Activated CD4-positive, alpha-beta T cell treated with anti-CD3 and anti-CD28 coated beads, Interleukin-2, amount 50 U/mL, for 1 hour (primary cell): ENCODE data around the gene TCEA3.

Experiments
- DNase-seq: peaks from one replicate; pipeline ENCODE4 v3.0.0-alpha.2; 2020

TCEA3 gene

DNA sequence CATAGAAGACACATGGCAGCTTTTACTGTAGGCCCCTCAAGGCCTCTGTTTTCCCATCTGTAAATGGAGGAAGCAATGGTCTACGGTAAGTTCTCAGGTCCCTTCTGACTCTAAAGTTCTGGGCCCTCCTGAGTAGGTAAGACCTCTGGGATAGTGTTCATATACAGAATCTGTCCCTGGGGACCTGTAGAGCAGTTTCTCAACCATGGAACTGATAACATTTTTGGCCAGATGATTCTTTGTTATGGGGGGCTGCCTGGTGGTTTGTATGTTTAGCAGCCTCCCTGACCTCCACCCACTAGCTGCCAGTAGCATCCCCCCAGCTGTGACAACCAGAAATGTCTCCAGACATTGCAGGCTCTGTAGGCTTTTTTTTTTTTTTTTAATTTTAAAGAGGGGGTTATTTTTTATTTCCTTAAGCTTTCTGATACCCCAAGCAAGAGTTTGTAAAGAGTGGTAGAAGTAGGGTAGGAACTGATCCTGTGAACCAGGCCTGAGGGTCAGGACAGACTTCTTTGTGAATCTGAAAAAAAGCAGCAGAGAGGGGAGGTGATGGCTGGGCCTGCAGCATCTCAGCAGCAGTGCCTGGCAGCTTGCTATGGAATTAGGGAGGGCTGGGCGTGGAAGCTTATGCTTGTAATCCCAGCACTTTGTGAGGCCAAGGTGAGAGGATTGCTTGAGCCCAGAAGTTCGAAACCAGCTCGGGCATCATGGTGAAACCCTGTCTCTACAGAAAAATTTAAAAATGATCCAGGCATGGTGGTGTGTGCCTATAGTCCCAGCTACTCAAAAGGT, 20.2 kb upstream of the TCEA3 start:
- DNase-seq, result no peak

DNA sequence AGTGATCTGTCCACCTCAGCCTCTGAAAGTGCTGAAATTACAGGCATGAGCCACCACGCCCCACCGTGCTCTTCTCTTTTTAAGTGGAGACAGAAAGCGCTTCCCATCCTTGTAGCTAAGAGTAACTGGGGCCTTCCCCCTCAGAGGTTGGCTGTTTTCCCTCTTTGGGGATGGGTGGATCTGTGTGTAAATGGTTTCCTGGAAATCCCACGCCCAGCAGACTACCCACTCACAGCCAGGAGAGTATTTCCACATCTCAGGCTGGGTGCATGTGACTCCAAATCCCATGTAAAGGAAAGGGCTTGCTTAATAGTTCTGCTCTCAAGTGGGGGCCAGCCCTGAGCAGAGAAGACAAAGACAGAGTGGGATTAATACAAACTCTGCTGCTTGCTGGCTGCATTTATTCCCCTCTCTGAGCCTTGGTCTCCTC, 19.6 kb upstream of the TCEA3 start:
- no peak for DNase-seq

DNA sequence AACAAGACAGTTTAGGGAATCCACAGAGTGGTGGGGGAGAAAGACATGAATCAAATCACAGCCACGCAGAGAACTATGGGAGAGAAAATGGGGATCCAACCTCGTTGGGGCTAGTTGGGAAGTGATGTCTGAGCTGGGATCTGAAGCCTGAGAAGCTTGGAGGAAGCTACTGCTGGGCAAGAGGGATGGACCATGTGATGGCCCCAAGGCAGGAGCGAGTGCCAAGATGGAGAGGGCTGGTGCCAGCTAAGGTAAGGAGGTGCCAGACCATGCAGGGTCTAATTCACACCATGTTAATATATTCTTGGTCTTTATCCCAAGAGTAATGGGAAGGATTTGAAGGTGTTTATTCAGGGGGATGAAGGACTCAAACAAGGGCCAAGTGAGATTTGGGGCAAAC, 18.2 kb upstream of the TCEA3 start:
- no peak for DNase-seq

DNA sequence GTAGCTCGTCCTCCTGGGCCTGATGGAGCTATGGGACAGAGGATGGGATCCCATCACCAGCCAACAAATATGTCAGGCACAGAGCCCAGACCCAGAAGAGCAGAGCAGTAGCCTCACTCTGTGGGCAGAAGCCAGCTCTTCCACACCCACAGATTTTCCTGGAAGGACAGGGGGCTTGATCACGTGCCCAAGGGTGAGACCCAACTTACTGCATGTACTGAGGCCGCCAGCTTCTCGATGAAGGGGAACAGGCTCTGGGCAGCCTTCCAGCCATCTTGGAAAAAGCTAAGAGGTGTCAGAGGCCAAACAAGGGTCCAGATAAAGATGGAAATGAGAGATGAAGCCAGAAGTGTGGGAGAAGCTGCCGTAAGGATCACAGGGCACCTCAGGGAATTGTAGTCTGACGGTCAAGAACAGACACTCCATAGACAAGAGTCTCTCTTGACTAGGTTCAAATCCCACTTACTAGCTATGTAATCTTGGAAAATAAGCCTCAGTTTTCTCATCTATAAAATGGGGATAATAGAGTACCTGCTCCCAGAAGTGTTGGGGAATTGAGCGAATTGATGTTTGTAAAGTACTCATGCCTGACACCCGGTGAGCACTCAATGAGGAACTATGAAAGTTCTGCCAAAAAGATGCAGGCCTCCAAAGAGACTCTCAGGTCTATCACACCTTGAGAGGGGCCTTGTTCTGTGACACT, 17.0 kb upstream of the TCEA3 start:
- DNase-seq, result no peak

DNA sequence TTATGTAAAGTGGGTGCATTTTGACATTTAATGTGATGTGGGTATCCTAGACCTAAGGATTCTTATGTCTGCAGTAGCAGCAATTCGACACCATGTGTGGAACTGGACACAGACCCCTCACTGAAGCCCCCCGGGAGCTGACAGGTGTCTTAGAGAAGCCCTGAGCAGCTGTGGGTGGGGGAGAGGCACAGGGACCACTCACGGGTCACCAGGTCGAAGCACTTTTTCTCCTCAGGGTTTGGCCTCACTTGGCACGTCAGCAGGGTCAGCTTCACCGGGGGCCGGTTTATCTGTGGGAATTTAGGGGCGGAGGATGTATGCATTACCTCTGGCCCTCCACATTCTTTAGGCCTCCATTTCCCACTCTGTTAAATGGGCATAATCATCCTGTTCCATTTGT, 14.0 kb upstream of the TCEA3 start:
- no peak for DNase-seq

DNA sequence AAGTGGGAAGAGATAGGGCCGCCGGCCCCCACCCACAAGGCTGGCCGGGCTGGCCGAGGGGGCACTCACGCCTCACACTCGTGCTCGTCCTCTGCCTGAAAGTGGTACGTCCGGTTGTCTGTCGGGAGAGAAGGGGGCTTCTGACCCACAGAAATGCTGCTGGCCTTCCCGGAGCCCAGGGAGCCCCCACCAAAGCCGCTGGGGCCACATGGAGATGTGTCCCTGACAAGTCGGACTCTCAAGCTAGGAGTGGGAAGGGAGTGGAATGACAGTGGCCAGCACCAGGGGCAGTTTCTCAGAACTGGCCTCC, 12.8 kb upstream of the TCEA3 start:
- DNase-seq, result no peak

DNA sequence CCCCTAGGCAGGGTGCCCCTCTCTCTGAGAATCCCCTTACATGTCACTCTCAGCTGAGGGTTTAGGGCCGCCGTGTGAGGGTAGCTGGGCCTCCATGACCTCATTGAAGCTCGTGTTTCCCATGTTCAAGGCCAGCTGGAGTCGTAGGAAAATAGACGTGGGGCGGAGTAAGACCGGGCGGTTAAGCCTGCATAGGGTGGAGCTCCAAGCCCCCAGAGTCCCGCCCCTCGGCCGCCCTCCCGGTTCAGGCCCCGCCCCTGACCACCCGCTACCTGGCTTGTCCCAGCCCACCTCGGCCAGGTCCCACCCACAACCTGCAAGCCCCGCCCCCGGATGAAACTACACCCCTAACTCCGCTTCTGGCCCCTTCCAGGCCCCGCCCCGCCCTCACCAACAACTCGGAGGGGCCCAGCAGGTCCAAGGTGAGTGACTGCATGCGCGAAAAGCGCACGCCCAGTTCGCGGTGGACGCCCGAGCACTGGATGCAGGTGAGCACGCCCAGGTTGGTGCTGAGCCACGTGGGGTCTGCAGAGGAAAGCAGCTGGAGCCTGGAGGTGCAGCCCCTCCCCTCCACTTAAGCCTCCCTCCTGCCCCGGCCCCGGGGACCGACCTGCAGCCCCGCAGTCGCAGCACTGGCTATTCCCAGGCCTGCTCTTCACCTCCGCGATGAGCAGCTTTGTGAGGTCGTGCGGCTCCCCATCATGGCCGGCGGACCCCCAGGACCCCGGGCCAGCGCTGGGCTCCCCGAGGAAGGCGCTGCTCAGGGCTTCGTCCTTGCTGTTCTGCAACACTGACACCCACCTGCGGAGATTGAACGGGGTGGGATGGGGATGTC, 12.2 kb upstream of the TCEA3 start:
- peak; percentile 20 for DNase-seq

DNA sequence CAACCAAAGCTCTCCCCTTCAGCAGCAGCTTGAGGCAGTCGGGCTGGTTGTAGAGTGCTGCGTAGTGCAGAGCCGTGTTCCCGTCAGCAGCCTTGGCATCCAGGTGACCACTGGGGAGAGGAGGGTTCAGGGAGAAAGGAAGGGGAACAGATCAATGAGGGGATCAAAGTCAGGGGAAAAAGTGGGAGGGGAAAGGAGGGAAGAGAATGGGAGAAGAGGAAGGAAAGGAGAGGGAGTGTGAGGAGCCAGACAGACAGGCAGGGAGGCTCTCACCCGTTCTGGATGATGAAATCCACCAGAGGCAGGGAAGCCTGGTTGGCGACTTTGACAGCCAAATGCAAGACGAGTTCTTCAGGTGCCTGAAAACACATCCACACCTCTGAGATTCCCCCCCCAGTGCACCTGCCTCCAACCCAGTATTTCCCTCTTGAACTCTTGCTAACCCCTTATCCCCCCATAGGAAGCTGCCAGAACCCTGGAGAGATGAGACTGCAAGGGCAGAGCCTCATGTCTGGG, 9.8 kb upstream of the TCEA3 start:
- DNase-seq, result no peak

DNA sequence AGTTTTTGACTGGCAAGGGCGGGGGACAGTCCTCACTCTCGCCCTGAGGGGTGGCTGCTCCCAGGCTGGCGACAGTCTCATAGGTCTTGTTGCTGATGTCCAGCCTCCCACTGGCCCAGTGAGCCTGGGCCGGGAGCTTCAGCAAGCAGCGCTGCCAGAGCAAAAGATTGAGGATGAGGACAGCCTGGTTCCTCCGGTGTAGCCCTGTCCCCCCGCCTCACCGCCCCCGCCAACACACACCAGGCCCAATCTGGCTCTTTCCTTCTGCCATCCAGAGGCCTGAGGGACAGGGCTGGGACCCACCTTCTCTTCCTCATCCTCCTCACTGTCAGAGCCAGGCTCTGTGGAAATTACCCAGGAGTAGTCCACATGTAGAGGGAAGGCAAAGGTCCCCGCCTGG, 8.6 kb upstream of the TCEA3 start:
- DNase-seq, result no peak

DNA sequence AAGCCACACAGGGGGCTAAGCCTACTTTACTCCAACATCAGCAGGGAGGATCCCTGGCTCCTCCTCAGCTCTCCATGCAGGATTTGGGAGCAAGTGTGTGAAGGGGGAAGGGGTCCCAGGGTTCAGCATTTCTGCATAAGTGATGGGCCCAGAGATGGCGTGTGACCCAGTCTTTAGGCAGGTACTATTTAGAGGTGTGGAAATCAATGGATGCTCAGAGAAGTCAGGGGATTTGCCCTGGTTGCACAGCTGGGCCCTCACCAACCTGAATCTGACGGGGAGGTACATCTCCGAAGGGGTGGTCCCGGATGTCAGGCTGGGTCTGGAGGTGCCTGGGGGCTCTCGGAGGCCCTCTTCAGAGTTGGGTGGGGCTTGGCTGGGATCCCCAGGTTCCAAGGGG, 6.9 kb upstream of the TCEA3 start:
- DNase-seq, result no peak

DNA sequence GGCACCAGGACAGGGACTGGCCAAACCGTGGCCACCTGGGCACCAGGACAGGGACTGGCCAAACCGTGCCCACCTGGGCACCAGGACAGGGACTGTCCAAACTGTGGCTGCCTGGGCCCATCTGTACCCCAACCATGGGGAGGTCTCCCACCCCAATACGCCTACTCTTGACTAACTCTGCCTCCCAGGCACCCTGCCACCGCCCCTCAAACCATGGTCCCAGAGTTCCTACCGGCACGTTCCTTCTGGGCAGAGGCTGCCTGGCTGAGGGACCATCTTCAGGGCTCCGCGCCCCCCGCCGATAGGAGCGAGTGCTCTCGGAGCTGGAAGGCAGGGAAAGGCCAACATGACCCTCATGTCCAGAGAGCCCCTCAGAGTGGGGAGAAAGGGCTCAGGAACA, 6.3 kb upstream of the TCEA3 start:
- no peak for DNase-seq

DNA sequence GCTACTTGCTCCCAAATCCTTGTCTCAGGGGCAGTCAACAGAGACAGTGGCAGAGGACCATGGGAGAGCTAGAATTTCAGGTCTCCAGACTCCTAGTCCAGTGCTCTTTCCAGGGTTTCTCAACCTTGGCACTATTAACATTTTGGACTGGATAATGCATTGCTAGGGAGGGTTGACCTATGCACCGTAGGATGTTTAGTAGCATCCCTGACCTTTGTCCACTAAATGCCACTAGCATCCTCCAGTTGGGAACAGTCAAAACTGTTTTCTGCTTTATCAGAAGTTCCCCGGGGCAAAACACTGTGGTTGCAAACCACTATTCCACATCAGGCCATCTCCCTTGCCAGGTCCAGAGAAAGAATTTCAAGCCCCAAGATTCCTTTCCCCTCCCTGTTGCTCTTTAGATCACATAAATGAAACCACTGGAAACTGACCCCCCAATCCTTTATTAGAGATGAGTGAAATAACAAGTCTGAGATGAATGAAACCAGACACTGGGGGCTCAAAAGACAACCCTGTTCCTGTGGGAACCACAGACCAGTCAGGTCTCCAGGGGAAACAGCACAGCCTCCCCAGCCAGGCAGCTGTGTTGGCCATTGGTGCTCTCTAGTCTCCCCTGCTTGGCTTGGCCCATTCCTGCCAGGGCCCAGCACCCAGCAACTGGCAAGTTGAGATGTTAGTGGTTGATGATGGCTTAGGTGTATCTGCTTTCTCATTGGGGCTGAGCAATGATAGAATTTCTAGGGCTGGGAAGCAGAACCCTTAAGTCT, 3.8 kb upstream of the TCEA3 start:
- no peak for DNase-seq

DNA sequence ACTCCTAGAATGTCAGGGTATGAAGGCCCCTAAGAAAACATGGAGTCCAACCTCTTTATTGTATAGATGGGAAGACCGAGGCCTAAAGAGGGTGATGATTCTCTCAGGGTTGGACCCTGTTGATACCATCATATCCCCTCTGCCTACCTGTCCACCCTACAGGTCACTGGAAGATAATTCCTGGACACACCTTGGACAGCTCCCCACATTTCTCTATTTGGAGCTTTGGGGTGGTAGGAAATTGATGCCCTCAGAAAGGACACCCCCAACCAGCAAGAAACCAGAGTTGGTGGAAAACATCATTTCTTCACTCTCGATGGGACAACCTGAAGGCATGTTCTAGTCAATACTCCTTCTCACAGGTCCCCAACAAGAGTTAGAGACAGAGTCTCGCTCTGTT, 3.0 kb upstream of the TCEA3 start:
- no peak for DNase-seq

DNA sequence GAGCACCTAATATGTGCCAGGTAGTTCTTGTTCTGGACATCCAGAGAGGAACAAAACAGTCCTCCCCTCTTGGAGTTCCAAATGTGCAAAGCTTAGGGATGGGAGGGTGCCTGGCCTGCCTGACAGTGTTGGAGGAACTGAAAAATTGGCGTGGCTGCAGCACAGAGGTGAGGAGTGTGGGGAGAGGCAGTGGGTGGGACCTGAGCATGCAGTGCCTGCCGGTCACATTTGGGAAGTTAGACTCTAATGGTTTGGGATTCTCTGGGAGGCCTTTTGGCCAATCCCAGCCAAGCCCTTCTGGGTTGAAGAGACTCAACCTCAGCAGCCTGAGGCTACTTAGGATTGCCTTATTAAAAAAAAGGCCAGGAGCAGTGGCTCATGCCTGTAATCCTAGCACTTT, 2.3 kb upstream of the TCEA3 start:
- DNase-seq, result no peak

DNA sequence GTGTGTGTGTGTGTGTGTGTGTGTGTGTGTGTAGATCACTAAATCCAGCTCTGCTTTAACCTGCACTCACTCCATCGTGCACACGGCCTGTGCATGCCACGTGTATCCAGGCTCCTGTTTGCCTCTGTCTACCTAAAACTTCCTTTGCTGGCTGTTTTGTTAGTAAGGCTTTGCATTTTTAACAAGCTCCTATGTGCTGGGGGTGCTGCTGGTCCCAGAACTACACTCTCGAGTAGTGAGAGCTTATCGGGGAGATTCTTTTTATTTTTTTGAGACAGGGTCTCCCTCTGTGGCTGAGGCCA, 596 bp upstream of the TCEA3 start:
- DNase-seq, result no peak

DNA sequence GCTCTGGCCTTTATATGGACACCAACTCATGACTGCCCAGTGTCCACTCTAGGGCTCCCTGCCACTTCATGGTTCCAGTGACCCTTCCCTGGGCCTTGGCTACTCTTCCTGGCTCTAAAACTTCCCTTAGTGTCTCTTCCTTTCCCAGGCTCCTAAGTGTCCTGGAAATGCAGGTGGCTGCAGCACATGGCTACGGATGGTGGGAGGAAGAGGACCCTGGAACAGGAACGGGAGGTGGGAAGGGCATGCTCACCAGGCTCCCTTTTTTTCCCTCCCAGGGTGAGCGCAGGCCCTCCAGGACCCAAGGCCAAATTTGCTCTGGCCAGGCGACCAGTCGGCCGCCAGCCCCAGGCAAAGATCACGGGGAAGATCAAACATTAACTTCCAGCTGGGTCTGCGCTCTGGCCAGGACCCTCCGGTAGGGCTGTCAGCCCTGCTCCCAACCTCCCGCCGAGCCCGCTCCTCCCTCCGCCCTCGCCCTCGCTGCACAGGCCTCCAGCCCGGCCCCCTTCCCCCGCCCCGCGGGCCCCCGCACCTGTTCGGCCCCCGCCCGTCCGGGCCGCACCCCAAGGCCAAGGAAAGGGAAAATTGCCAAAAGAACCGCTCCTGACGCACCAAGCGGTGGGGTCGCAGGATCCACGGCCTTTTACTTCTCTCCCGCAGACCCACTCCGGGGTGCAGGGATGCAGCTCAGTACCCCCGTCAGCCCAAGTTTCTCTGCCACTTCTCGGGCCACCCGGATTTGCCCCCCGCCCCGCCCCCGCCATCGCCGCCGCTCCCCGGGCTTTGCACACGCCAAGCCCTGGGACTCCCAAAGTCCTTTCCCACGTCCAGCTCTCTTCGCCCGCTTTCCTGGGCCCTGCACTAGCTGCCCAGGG, 894 bp downstream of the TCEA3 start:
- no peak for DNase-seq

DNA sequence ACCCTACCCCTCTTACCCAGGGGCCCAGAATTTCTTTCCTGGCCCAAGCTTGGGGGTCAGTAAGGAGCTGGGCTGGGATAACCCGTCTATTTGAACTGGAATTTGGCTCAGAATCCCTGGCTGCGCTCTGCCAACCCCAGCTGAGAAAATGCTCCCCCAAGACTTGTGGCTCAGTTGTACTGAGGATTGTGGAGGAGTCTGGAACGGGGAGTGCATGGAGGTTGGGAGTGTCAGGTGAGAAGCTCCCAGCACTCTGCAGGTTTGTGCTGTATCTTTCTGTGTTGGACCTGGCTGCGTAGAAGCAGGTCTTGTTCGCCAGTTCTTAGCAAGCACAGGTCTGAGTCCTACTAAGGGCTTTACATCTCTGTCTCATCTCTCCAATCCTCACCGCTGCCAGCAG, 1.6 kb downstream of the TCEA3 start:
- no peak for DNase-seq

DNA sequence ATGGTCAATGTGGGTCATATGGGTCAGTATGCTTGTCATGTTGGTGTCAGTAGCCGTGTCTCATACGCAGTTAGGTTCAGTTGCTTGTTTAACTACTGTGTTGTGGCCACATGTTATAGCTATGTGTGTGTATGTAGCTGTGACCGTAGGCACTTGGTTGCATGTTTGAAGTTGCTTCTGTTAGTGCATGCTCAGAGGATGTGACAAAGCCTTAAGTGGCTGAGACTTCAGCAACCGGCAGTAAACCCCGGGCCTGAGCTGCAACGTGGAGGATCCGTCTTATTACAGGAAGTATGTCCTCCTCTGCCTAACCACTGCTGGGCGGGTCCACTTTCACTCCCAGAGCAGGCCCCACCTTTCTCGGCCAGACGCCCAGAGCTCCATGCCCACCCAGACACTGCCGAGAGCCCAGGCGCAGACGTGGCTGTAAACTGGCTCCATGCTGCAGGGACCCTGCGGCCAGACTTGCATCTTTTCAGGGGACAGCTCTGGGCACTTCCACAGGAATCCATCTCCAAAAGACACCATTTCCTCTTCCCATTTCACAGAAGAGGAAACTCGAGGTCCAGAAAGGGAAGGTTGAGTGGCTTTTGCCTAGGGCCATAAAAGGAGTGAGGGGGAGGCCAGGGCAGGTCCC, 2.2 kb downstream of the TCEA3 start:
- DNase-seq, result peak; percentile 30

DNA sequence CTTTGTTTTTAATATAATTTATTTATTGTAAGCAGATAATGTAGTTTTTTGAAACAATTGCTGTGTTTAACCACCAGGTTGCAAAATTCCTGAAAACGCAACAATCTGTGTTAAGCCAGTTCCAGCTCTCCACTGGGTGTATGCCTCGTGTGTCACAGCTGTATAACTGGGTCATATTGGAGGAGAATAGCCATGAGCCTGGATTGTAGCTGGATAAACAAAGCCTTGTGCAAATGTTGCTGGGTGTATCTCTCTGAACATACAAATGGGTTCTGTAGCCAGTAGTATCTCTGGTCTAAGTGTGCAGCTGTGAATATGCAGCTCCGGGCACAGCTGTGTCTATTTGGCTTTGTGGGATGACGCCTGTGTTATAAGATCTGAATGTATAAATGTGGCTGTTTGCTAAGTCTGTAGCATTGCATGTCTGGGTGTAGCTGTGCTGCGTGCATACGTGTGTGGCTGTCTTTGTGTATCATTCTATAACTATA, 2.8 kb downstream of the TCEA3 start:
- no peak for DNase-seq

DNA sequence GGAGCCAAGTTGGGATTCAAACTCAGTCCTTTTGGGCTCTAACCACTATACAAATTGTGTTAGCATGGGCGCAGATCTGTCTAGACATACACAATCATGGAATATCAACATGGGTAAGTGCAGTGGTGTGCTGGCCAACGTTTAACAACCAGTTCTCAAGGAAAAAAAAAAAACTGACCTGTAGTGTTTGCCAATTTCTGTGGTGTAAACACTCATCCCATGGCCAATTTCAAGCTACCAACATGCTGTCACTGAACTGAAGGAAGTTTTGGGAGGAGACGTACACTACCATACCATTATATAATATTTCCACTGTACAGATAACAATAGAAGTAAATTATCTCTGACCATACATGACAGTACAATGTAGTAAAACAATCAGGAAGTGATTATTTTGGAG, 3.2 kb downstream of the TCEA3 start:
- DNase-seq, result no peak

DNA sequence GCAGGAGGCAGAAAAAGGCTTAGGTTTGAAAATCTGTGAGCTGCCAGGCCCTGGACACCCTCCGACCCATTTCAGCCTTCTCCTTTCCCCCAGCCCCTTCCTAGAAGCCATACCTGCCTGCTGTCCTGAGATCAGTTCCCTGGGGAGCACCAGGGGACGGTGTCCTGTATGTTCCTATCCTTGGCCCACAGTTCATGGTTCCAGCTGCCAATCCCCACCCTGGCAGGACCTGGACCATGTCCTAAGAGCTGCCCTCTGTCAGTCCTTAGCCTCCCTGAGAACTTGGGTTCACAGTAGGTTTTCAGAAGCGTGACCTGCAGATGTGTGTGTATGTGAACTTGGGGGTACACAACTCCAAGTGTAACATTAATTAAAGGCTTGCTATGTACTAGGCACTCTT, 3.8 kb downstream of the TCEA3 start:
- DNase-seq, result no peak
